Smooth muscle cell (in vitro differentiated cells): ENCODE data around the gene GPATCH8. TPM values are rescaled to one million over a fixed set of nuclear protein-coding genes. Genes with fewer than 3 reads are reported as not detected.

ENCODE experiments used
- DNase-seq: peaks from one replicate; lab custom pipeline; 2025; ENCODE audit not compliant: unreplicated experiment; lab: John Stamatoyannopoulos, UW
- H2AFZ ChIP-seq: fragments of 200-600 bp; sonication (generic); 2 replicates; pipeline ENCODE4 v1.6.0; 2016; ENCODE audit warnings: antibody characterized with exemption, low read depth, mild to moderate bottlenecking
- H3F3A ChIP-seq: fragments of 200-600 bp; sonication (generic); 2 replicates; pipeline ENCODE4 v1.6.0; 2017; ENCODE audit warnings: antibody characterized with exemption, low read depth
- H3K27ac ChIP-seq: fragments of 200-600 bp; sonication (generic); 2 replicates; pipeline ENCODE4 v1.5.1; 2016; ENCODE audit warnings: low read depth, mild to moderate bottlenecking
- H3K27me3 ChIP-seq: fragments of 200-600 bp; sonication (generic); 2 replicates; pipeline ENCODE4 v1.6.1; 2016; ENCODE audit warnings: low read depth, mild to moderate bottlenecking
- H3K36me3 ChIP-seq: fragments of 200-600 bp; sonication (generic); 2 replicates; pipeline ENCODE4 v1.5.1; 2016; ENCODE audit warnings: low read depth
- H3K4me1 ChIP-seq: fragments of 200-600 bp; sonication (generic); 2 replicates; pipeline ENCODE4 v1.5.1; 2016; ENCODE audit warnings: low read depth
- H3K4me2 ChIP-seq: fragments of 200-600 bp; sonication (generic); 2 replicates; pipeline ENCODE4 v1.6.0; 2016; ENCODE audit warnings: mild to moderate bottlenecking
- H3K4me3 ChIP-seq: fragments of 200-600 bp; sonication (generic); 2 replicates; pipeline ENCODE4 v1.5.1; 2016; ENCODE audit warnings: mild to moderate bottlenecking
- H3K79me2 ChIP-seq: fragments of 200-600 bp; sonication (generic); 2 replicates; pipeline ENCODE4 v1.6.0; 2016; ENCODE audit warnings: low read depth, mild to moderate bottlenecking
- H3K9ac ChIP-seq: fragments of 200-600 bp; sonication (generic); 2 replicates; pipeline ENCODE4 v1.6.0; 2016; ENCODE audit warnings: low read depth
- H3K9me3 ChIP-seq: fragments of 200-600 bp; sonication (generic); replicated peaks from 2 replicates; pipeline ENCODE4 v1.5.1; 2016; ENCODE audit warnings: low read depth
- H4K20me1 ChIP-seq: fragments of 200-600 bp; sonication (generic); 2 replicates; pipeline ENCODE4 v1.6.0; 2016; ENCODE audit warnings: low read depth
- CTCF ChIP-seq: fragments of 200-600 bp; sonication (generic); IDR thresholded peaks from 2 replicates; pipeline ENCODE4 v1.5.1; 2017; ENCODE audit warnings: borderline replicate concordance, mild to moderate bottlenecking, antibody characterized with exemption; ENCODE audit not compliant: insufficient read depth, poor library complexity, severe bottlenecking
- WGBS: methylation state at CpG from one replicate; pipeline ENCODE4 v1.1.7; 2016; ENCODE audit warnings: low lambda C conversion rate; 5-methylcytosine and 5-hydroxymethylcytosine counted together
- polyA plus RNA-seq: library from polyadenylated mRNA; unstranded; fragments of >200 nt; fragmentation: Nextera tagmentation; extraction: Ambion mirVana; gene quantifications from 2 replicates; pipeline ENCODE4 v1.2.1, GENCODE V29; 2016
- total RNA-seq: library from RNA; depleted of rRNA; stranded (reverse); fragments of >200 nt; gene quantifications from 2 replicates; pipeline ENCODE4 v1.2.3, GENCODE V29; 2014

GPATCH8 gene
- total and polyA plus RNA-seq, 2 experiments from 2014 or later = 17.6 to 25.0 TPM

GRCh38 chr17:44390250-44390870 is 112.8 kb downstream of the GPATCH8 start:
- Histone ChIP-seq H4K20me1 (no peaks in the 10 kb centered on the region), H3K36me3 (no peaks in the 10 kb centered on the region), H3K4me3 (no peak overlapping the region), H3K4me1 (no peaks in the 10 kb centered on the region), H2AFZ (no peak overlapping the region), H3K9ac (no peak overlapping the region), H3F3A (no peaks in the 10 kb centered on the region), H3K27ac (no peak overlapping the region), H3K4me2 (no peak overlapping the region), H3K79me2 (no peaks in the 10 kb centered on the region), H3K9me3 (no peaks in the 10 kb centered on the region), H3K27me3 (no peaks in the 10 kb centered on the region)
- no peak for TF ChIP-seq CTCF
- DNase-seq = no peak
- WGBS = 92% methylated on average over 10 of the region's 10 CpGs

- Histone ChIP-seq H3K79me2 (no peaks in the 10 kb centered on the region), H3K4me2 (no peak overlapping the region), H3K4me3 (no peak overlapping the region), H3K36me3 (no peaks in the 10 kb centered on the region), H2AFZ (no peak overlapping the region), H3K9ac (no peak overlapping the region), H3K27me3 (peaks cover 3% of the 10 kb centered on the region), H4K20me1 (no peaks in the 10 kb centered on the region), H3K4me1 (no peaks in the 10 kb centered on the region), H3K9me3 (no peaks in the 10 kb centered on the region), H3F3A (no peaks in the 10 kb centered on the region), H3K27ac (no peak overlapping the region)
- no peak for DNase-seq
- TF ChIP-seq CTCF = no peak
- WGBS = 96% methylated on average over 6 of the region's 6 CpGs
Measured at GRCh38 chr17:44389723-44390202, 113.4 kb downstream of the GPATCH8 start.

GRCh38 chr17:44389281-44389680 is 113.9 kb downstream of the GPATCH8 start, which contains the start of gene ITGA2B:
ITGA2B (minus strand) TSS chr17:44389649; CDS start chr17:44389473, 176 bp downstream.
- Histone ChIP-seq H3K27ac (no peak within 1 kb of the TSS), H3K36me3 (no peaks in the 10 kb centered on the region)
- no peak for DNase-seq

More at GRCh38 chr17:44389281-44389680, 113.9 kb downstream of the GPATCH8 start, which contains the start of gene ITGA2B:
- no peak within 1 kb of the TSS for H3K4me3 ChIP-seq
- no peaks in the 10 kb centered on the region for H3K9me3 ChIP-seq
- WGBS = 71% methylated on average over 1 of the region's 1 CpG
- H2AFZ ChIP-seq = no peak within 1 kb of the TSS
- H3K9ac ChIP-seq = no peak within 1 kb of the TSS
- H3K27me3 ChIP-seq = peaks cover 7% of the 10 kb centered on the region
- no peak for TF ChIP-seq CTCF
- no peaks in the 10 kb centered on the region for H3K4me1 ChIP-seq
- no peaks in the 10 kb centered on the region for H3F3A ChIP-seq
- no peak within 1 kb of the TSS for H3K4me2 ChIP-seq
- H3K79me2 ChIP-seq = no peaks in the 10 kb centered on the region
- H4K20me1 ChIP-seq = no peaks in the 10 kb centered on the region
